GM10266 (cell line): Measurements from ENCODE around the gene ERH.
A peak's percentile ranks its signal among the peaks of the same experiment; 100 is the strongest.

ENCODE experiments used
- DNase-seq: peaks from one replicate; pipeline ENCODE4 v3.0.0; 2012; ENCODE audit errors: extremely low spot score
- CTCF ChIP-seq: IDR thresholded peaks from 2 replicates; pipeline ENCODE4 v1.5.1; 2012; ENCODE audit warnings: mild to moderate bottlenecking, low read depth; ENCODE audit not compliant: control insufficient read depth, insufficient read depth; ENCODE audit errors: missing control alignments

Gene ERH

DNA sequence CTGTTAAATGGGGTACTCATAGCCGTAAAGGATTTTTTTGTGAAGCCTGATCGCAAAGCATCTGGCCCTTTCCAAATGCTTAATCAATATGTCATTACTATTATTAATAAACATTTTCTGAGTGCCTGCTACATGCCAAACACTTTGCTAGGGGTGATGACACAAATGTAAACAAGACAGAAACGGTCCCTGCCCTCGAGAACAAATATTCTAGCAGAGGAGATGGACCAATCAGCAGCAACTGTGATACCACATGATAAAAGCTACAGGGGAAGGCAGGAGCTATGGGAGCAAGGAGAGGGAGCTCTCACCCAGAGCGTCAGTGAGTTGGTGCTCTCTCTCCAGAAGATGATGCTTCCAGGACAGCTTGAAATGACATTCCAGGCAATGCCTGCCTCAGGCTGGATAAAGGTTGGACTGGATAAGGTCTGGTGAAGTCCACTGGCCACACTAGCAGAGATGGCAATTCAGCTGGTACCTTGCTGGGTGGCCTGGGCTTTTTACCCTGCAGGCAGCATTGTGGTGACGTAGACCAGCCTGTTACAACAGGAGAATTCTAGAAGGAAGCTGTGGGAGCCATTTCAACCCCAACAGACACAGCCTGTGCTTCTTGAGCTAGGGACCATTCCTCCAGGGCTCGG lies 41.1 kb downstream of the ERH start:
- no peak for DNase-seq
- no peak for TF ChIP-seq CTCF

DNA sequence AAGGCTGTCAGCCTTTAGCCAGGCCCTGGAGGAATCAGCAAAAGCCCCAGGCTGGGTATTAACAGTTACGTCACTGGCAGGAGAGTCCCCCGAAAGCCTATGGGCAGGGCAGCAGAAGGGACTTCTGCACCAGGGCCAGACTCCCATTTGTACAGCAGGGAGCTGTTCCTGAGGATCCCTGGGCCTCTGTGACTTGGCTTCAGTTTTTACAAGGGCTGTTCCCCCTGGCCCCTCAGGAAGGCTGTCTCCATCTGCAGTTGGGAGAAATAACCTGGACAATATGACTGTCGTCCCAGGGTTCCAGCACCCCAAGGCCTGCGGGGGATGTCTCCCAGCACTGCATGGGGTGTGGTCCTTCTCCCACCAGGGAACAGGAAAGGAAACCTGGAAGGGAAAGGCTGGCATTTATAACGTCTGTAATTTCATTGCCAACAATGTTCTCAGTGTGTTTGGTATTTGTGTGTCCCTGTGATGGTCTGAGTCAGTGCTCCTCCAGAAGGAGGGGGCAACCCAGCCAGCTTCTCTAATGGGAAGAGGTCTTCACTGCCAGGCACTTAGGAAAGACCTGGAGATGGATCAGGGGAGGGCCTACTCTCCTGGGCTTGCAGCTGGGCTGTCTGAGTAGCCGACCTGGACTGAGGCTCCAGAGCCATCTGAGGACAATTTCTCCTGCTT lies 42.4 kb downstream of the ERH start:
- no peak for DNase-seq
- TF ChIP-seq CTCF = no peak

- TF ChIP-seq CTCF = no peak
Measured at GRCh38 chr14:69355154-69355597, 42.9 kb downstream of the ERH start.

DNA sequence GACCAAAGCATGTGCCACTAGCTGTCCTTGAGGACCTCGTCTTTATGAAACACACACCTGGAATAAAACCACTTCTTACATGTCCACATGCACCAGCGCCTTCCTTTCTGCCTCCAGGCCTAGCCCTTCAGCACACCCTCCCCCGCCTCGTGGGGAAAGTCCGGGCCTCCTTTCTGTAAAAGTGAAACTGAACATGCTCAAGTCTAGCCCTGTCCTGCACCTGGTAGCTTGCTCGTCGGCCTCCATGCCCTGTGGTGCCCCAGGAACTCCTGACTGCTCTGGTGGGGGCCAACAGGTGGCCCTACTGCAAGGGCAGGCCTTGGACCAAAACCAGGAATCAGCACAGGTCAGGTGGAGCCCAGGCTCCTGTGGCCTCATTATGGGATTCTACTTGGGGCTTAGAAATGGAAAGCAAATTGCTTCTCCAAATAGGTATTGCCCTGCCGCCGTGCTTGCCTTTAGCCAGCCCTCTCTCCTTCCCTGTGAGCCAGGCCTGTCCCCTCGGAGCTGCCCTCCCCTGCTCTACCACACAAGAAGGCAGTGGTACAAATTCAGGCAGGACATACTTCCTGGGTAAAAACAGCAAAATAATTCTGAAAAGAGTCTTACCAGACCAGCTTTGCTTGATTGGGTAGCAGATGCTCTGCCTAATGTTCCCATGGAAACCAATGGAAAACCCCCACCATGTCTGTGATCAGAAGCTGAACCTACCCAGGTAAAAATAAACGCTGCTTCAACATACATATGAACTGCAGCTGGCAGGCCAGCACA lies 43.5 kb downstream of the ERH start:
- no peak for TF ChIP-seq CTCF
- peak; percentile 84 for DNase-seq

More at GRCh38 chr14:69355154-69355597, 42.9 kb downstream of the ERH start:
- no peak for DNase-seq

- no peak for DNase-seq
- no peak for TF ChIP-seq CTCF
Measured at GRCh38 chr14:69353168-69353567, 44.9 kb downstream of the ERH start.

DNA sequence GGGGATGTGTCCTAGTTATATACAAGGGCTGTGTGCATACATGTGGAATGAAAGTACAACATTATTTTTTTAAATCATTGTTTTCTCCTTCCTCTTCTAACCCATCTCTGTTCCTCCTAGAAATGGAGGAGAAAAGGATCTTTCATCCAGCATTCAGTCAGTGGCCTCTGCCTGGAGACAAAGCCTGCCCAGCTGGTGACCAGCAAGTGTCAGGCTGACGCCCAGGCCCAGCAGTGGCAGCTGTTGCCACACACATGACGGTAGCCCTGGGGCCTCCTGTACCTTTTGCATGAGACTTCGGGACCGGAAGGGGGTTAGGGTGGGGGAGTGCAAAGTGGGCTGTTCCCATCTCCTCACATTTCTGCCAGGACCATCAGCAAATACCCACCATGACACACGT lies 46.2 kb downstream of the ERH start:
- no peak for DNase-seq
- TF ChIP-seq CTCF = no peak
